OCI-LY3 (cell line): ENCODE results near the gene DNAH7.

Experiments
- H2AFZ ChIP-seq: fragments of 200-600, 300-600 bp; shearing (Covaris generic); 2 replicates; pipeline ENCODE4 v1.6.0; 2014; ENCODE audit warnings: antibody characterized with exemption, low read depth, low read length
- H3K27ac ChIP-seq: fragments of 200-600, 300-600 bp; sonication (generic); 2 replicates; pipeline ENCODE4 v1.5.1; 2014; ENCODE audit warnings: mild to moderate bottlenecking, low read length, moderate library complexity, mixed read lengths
- H3K27me3 ChIP-seq: fragments of 200-600, 300-600 bp; sonication (generic); 2 replicates; pipeline ENCODE4 v1.6.1; 2014; ENCODE audit warnings: low read depth, low read length, mixed read lengths
- H3K36me3 ChIP-seq: fragments of 200-600, 300-600 bp; sonication (generic); replicated peaks from 2 replicates; pipeline ENCODE3; 2014; ENCODE audit warnings: low read depth, low read length, mixed read lengths
- H3K4me1 ChIP-seq: fragments of 300-600, 200-600 bp; sonication (generic); 2 replicates; pipeline ENCODE4 v1.6.1; 2014; ENCODE audit warnings: low read length, mixed read lengths
- H3K4me2 ChIP-seq: fragments of 200-600, 300-600 bp; sonication (generic); 2 replicates; pipeline ENCODE4 v1.6.1; 2014; ENCODE audit warnings: low read length, mixed read lengths
- H3K4me3 ChIP-seq: fragments of 300-600, 200-600 bp; sonication (generic); 2 replicates; pipeline ENCODE4 v1.5.1; 2014; ENCODE audit warnings: antibody characterized with exemption, mild to moderate bottlenecking, low read length, moderate library complexity
- H3K79me2 ChIP-seq: fragments of 300-600, 200-600 bp; shearing (Covaris generic); 2 replicates; pipeline ENCODE4 v1.6.1; 2014; ENCODE audit warnings: mild to moderate bottlenecking, low read length, mixed read lengths
- H3K9ac ChIP-seq: fragments of 300-600, 200-600 bp; shearing (Covaris generic); 2 replicates; pipeline ENCODE4 v1.6.0; 2014; ENCODE audit warnings: mild to moderate bottlenecking, low read length, moderate library complexity
- H3K9me3 ChIP-seq: fragments of 200-600, 300-600 bp; shearing (Covaris generic); 2 replicates; pipeline ENCODE4 v1.6.1; 2014; ENCODE audit warnings: low read length, mixed read lengths; ENCODE audit not compliant: insufficient read depth
- H4K20me1 ChIP-seq: fragments of 200-600, 300-600 bp; sonication (generic); 2 replicates; pipeline ENCODE4 v1.6.1; 2016; ENCODE audit warnings: low read length, mixed read lengths; ENCODE audit not compliant: insufficient read depth
- EZH2phosphoT487 ChIP-seq: fragments of 200-600 bp; shearing (Covaris generic); IDR thresholded peaks from 2 replicates; pipeline ENCODE4 v1.6.1; 2018; ENCODE audit warnings: antibody characterized with exemption, mixed run types, low read depth
- TF ChIP-seq, protein P1 (sequence below): fragments of 200-600, 300-600 bp; sonication (generic); IDR thresholded peaks from 2 replicates; pipeline ENCODE4 v1.5.1; 2014; ENCODE audit warnings: antibody characterized with exemption, low read length, low read depth

Gene DNAH7

DNA sequence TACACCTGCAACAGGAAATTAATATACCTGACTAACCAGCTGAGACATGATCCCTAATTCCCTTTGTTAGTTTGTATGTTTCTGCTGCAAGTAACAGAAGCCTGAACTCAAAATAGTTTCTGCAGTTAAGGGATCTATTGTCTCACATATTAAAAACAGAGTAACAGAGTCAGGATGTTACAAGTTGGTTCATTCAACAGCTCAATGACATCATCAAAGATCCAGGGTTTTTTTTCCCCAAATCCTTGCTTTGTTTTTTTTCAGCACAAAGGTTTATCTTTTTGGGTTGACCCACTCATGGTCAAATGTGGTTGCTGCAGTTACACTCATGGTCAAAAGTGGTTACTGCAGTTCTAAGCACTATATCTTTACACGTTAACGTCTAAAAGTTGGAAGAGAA is 35.0 kb upstream of the DNAH7 start:
- Histone ChIP-seq H3K79me2 (no peaks in the 10 kb centered on the region), H3K4me3 (no peak overlapping the region), H3K27me3 (no peaks in the 10 kb centered on the region), H3K9me3 (no peaks in the 10 kb centered on the region), H2AFZ (no peak overlapping the region), H4K20me1 (no peaks in the 10 kb centered on the region), H3K36me3 (no peaks in the 10 kb centered on the region), H3K27ac (no peak overlapping the region), H3K9ac (no peak overlapping the region), H3K4me2 (no peak overlapping the region), H3K4me1 (peaks cover 66% of the 10 kb centered on the region)
- no peak for TF ChIP-seq EZH2phosphoT487
- TF ChIP-seq, protein P1, sequence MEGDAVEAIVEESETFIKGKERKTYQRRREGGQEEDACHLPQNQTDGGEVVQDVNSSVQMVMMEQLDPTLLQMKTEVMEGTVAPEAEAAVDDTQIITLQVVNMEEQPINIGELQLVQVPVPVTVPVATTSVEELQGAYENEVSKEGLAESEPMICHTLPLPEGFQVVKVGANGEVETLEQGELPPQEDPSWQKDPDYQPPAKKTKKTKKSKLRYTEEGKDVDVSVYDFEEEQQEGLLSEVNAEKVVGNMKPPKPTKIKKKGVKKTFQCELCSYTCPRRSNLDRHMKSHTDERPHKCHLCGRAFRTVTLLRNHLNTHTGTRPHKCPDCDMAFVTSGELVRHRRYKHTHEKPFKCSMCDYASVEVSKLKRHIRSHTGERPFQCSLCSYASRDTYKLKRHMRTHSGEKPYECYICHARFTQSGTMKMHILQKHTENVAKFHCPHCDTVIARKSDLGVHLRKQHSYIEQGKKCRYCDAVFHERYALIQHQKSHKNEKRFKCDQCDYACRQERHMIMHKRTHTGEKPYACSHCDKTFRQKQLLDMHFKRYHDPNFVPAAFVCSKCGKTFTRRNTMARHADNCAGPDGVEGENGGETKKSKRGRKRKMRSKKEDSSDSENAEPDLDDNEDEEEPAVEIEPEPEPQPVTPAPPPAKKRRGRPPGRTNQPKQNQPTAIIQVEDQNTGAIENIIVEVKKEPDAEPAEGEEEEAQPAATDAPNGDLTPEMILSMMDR, result no peak

DNA sequence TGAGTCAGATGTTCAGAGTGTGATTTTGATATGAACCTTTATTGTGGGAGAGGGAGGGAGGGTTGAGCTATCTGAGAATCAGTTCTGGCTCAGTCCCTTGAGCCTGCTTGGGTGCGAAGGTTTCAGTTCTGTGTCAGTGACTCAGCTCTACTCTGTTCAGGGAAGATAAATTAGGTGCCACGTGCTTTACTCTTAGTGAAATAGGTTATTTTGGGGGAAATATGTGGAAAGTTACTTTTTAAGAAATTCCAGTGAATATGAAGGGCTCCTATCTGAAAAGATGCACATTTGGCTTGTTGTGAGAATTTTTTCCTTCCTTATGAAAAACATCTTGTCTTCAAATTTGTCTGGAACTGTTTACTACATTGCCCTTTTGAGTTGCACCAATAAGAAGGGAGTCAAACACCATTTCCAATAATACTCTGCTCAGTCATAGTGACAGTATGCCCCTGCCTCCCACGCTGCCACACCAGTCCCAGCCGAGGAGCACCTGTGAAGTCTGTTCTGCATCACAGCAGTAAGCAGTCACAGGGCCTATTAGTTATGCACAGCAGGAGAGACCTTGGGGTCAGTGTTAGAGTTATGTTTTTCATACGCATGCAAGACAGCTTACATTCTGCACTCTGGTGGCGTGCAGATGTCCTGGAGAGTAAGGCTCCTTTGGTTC is 32.8 kb upstream of the DNAH7 start:
- Histone ChIP-seq H3K36me3 (no peaks in the 10 kb centered on the region), H3K79me2 (no peaks in the 10 kb centered on the region), H3K27me3 (no peaks in the 10 kb centered on the region), H4K20me1 (no peaks in the 10 kb centered on the region), H3K4me3 (peak overlapping the region; percentile 32), H2AFZ (peak overlapping the region; percentile 13; the same call in 1 of the 2 replicates), H3K4me1 (peaks cover 66% of the 10 kb centered on the region), H3K9ac (peak overlapping the region; percentile 34; the same call in 1 of the 2 replicates), H3K9me3 (no peaks in the 10 kb centered on the region), H3K27ac (peak overlapping the region; percentile 83), H3K4me2 (peak overlapping the region; percentile 68)
- TF ChIP-seq EZH2phosphoT487, result no peak
- TF ChIP-seq, protein P1, result no peak

DNA sequence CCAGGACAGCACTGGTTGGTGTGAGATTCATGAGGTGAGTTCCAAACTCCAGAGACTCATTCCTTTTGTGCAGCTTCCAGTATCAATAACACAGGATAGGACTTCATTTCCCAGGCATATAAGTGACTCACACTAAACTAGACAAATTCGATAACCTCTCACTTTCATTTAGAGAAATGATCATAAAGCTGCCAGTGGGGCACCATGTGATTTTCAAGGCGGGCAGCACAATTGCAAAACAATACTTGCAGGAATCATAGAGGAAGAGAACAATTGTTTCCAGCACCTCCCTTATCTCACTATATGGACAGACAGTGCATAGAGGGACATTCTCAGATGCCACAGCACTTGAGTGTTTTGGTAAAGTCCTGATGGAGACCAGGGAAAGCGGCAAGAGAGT is 31.3 kb upstream of the DNAH7 start:
- H3K9ac ChIP-seq, result no peak overlapping the region
- H3K4me2 ChIP-seq, result no peak overlapping the region
- no peak overlapping the region for H3K27ac ChIP-seq
- TF ChIP-seq, protein P1, result no peak
- no peak for TF ChIP-seq EZH2phosphoT487
- H4K20me1 ChIP-seq, result no peaks in the 10 kb centered on the region
- H3K9me3 ChIP-seq, result no peaks in the 10 kb centered on the region
- no peaks in the 10 kb centered on the region for H3K79me2 ChIP-seq
- no peaks in the 10 kb centered on the region for H3K36me3 ChIP-seq
- H3K27me3 ChIP-seq, result no peaks in the 10 kb centered on the region
- peaks cover 52% of the 10 kb centered on the region for H3K4me1 ChIP-seq
- H2AFZ ChIP-seq, result no peak overlapping the region
- H3K4me3 ChIP-seq, result no peak overlapping the region

DNA sequence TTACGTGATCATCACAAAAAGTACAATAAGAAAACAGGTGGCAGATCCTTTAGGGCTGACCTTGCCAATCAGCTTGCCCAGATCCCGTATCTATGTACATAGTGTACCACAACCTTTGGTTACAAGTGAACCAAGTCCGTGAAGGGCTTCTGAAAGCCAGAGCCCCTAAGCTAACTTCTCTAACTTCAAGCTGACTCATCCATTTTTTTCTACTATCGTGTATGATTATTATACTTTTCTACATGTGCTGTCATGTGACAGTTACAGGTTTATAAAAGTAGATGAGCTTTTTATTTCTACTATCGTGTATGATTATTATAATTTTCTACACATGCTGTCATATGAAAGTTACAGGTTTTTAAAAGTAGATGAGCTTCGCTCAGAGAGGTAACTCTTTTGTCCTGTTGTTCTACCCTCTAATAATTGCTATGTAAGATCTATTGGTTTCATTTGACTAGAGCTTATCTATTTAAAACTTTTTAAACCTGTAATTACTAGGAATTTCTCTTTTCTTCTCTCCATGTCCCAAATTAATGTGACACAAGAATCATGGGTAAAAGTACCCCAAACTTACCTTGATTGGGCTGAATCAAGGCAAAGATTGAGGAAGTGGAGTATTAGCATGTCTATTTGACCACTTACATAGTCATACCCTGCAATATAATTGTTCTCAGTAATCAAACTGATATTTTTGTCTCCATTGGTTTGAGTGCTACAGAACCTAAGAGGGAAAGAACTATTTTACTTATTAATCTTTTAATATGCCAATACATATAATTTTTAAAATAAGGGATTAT is 29.4 kb upstream of the DNAH7 start:
- Histone ChIP-seq H3K79me2 (no peaks in the 10 kb centered on the region), H3K4me1 (peaks cover 52% of the 10 kb centered on the region), H3K4me3 (peak overlapping the region; percentile 23; the same call in 1 of the 2 replicates), H3K4me2 (peak overlapping the region; percentile 33), H3K9ac (no peak overlapping the region), H2AFZ (0 out of 2 replicates have a peak overlapping the region, but pooled peaks have one; percentile 42), H3K9me3 (no peaks in the 10 kb centered on the region), H3K27me3 (no peaks in the 10 kb centered on the region), H3K36me3 (no peaks in the 10 kb centered on the region), H3K27ac (no peak overlapping the region), H4K20me1 (no peaks in the 10 kb centered on the region)
- TF ChIP-seq EZH2phosphoT487, result no peak
- TF ChIP-seq, protein P1, result no peak
